GM12891 (cell line): ENCODE results near the gene GRM6.

Experiments used
- POLR2A ChIP-seq: IDR thresholded peaks from 2 replicates; pipeline ENCODE4 v1.6.1; 2011; ENCODE audit warnings: low read depth, low read length, control low read depth
- POLR2AphosphoS5 ChIP-seq: IDR thresholded peaks from 2 replicates; pipeline ENCODE4 v1.6.1; 2011; ENCODE audit warnings: low read depth, low read length, control low read depth
- SPI1 ChIP-seq: IDR thresholded peaks from 2 replicates; pipeline ENCODE4 v1.6.1; 2011; ENCODE audit warnings: low read depth, low read length, control low read depth

DNA sequence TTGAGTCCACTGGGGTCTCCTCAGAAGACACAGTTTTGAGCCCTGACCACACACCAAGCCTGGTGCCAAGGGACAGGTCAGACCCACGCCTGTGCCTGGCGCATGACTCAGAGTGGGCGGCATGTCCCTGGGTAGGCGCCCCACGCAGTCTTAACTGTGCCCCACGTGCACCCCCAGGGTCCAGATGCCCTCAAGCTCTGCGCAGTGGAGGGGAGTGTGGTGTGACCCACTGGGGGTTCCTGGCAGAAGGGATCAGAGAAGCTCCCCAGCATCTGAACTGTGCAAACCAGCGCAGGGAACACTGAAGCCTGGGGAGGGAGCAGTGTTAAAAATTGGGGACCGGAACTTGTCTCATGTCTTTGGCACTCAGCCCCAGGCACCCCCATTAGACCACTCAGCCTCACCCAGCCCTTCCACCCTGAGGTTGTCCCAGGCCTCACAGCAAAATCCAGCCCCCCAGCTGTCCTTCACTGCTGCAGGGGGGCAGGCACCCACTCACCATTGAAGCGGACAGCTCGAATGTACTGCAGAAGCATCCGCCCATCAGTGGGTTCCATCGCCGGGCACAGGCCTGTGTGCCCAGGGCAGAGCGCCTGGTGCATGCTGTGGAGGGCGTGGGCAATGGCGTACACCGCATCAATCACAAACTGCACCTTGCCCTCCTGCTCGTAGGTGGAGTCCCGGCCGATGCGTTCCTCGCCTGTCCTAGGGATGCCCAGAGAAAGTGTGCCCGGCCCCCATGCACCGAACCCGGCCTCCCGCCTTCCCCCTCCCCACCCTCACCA lies 6.5 kb downstream of the GRM6 start:
- TF ChIP-seq SPI1 (no peak), POLR2A (no peak), POLR2AphosphoS5 (no peak)
